NCI-H345 treated with DMSO at 0.1 percent for 48 hours (cell line): ENCODE measurements around the gene CACNA2D4.
A peak's percentile ranks its signal among the peaks of the same experiment; 100 is the strongest.

Experiments used
- DNase-seq: peaks from one replicate; lab custom pipeline; 2025; ENCODE audit not compliant: unreplicated experiment; lab: John Stamatoyannopoulos, UW

CACNA2D4 gene

DNA sequence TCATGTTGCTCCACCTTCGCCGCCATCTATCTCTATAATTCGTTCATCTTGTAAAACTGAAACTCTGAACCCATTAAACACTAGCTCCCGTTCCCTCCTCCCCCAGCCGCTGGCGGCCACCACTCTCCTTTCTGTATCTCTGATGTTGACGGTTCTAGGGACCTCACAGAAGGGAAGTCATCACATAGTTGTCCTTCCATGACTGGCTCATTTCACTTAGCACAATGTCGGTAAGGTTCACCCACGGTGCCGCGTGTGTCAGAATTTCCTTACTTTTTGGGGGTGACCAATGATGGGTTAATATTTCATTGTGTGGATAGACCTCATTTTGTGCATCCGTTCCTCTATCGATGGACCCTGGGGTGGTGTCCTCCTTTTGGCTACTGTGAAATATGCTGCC, 2.0 kb upstream of the CACNA2D4 start:
- no peak for DNase-seq

DNA sequence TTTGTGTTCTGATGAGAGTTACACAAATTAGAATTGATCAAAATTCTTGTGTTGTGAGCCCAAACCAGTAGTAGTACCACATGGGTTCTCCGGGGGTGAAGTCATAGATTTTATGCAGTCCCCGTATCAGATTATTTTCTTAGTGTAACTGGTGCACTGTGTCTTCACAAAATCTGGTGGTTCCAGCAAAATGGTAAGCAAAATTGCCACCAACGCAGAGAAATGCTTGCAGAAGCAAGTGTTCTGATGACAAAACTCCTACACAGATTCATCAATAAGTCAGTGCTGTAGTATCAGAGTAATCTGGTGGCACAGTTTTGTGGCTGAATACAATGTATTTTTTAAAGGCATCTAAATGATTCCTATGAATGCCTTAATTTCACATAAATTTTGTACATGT, 1.3 kb upstream of the CACNA2D4 start:
- DNase-seq: no peak

DNA sequence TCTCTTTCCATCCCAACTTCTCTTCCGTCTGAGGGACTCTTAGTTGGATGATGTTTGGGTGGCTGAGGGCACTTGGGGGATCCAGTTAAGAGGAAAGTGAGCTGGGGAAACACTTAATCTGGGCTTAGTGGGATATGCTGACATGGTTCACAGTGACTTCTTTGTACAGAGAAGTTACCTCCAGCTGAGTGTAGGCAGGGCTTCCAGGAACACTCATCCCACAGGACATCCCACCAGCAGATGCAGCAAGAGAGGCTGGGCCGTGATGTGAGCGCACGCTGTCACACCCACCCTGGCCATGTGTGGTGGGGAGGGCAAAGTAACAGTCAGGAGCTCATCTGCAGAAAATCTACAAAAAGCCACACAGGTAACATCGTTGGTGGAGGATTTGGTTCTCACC, 832 bp upstream of the CACNA2D4 start:
- DNase-seq: no peak

DNA sequence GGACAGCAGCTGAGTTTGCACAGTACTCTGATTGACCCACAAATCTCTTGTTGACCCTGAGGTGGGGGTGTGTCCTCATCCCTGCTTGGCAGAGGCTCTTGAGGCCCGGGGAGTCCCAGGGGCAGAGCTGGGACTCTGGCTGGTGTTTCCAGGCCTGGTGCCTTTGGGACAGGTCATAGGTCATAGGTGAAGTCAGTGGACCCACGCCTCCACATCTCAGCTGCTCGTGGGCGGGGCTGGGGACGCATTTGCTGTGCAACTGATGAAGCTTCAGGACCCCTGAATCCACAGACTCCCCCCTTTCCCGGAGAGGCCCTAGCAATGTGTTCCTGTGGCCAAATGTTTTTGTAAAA, 408 bp upstream of the CACNA2D4 start:
- DNase-seq: no peak

DNA sequence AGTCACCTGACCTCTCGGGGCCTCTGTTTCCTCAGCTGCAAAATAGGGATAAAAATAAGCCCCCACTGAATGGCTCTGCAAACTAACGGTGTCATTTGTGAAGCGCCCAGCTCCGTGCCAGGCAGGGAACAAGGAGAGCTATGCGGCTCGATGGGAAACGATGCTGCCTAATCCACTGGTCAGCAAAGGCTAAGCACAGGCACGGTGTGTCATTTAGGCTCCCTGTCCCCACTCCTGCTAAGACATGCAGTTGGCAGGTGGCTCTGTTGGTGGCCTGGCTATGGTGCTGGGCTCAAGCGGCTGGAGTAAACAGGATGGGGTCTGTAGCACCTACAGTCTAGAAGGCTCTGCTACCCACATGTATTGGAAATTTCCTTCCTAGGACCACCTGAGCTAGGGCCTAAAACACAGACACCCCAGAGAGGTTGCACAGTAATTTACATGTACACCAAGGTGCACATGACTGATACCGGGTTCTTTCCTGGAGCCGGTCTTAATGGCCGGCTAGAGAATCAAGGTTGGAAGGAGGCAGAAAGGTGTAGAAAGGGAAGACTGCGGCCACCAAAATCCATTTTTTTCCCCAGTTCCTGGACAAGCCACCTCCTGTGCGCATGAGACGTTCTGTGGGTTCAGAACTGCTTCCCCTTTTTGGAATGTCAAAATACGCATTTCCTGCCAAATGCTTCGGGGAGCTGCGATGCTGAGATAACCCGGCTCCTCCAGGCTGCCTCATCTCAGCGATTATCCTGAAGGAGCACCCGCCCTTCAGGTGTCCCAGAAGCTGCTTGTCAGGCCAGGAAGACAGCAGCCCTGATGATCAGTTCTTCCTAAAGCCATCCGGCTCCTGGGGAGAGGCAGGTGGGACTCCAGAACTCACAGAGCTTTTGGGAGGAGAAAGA, 1.0 kb downstream of the CACNA2D4 start:
- no peak for DNase-seq

DNA sequence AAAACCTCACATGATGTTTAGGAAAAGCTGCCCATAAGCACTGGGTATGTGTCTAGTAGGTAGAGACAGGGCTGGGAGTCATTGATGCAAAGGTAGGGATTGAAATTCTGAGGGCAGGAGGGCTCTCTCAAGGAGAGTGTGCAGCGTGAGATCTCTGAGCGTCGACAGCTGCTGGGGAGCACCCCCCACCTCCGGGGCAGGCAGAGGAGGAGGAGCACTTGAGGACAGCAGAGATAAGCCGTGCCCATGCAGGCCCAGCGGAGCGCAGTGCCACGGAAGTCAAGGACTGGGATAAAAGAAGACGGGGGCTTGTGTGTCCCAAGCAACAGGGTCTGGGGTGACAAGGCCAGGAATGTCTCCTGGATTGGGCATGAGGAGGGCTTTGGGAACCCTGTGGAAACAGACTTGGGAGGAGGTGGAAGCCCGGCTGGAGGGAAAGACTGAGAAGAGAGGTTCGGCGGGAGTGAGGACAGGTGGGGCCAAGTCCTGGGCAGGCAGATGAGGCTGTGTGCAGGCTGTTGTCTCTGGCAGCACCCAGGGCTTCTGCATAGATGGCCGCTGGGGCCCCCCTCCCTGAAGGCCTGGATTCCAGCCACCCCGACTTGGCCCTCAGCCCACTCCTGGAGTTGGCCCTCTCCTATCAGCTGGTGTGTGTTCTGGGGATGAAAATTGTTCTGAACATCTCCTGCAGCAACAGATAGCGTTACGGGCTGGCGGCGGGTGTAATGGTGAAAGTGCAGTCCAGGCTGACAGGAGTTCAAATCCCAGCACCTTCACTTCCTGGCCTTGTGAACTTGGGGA, 1.9 kb downstream of the CACNA2D4 start:
- DNase-seq: no peak

DNA sequence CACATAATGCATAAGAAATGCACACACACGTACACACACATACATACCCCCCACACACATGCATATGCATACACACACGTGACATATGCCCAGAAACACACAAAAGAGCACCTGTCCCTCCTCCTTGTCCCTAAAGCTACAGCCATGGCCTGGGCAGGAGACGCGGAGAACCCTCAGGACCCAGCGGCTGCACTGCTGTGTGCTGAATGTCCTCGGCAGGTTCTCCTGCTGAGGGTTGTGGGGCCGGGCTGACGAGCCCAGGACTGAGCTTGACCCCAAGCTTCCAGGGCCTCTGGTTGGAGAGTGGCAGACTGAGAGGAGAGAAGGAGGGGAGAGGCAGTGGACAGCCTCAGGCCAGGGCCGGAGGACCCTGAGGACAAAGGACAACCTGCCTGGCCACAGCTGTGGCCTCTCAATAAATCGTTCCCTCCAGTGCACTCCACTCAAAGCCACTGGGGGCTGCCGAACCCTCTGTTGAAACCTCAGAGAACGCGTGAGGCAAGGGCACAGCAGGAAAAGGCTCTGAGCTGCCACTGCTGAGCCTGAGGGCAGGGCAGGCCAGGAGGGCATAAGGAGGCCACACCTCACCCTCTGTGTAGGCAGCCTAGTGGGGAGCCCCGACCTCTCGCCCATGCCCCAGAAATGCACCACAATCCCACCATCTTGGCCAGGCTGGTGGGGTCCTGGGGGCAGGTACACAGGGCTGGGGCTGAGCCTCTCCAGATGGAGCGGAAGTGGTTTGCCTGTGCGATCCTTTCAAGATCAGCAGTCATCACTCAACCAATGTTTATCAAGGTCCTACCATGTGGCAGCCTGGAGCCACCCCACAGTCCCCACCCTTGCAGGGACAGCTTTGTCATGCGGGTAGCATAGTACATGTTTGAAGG, 3.1 kb downstream of the CACNA2D4 start:
- DNase-seq: no peak

DNA sequence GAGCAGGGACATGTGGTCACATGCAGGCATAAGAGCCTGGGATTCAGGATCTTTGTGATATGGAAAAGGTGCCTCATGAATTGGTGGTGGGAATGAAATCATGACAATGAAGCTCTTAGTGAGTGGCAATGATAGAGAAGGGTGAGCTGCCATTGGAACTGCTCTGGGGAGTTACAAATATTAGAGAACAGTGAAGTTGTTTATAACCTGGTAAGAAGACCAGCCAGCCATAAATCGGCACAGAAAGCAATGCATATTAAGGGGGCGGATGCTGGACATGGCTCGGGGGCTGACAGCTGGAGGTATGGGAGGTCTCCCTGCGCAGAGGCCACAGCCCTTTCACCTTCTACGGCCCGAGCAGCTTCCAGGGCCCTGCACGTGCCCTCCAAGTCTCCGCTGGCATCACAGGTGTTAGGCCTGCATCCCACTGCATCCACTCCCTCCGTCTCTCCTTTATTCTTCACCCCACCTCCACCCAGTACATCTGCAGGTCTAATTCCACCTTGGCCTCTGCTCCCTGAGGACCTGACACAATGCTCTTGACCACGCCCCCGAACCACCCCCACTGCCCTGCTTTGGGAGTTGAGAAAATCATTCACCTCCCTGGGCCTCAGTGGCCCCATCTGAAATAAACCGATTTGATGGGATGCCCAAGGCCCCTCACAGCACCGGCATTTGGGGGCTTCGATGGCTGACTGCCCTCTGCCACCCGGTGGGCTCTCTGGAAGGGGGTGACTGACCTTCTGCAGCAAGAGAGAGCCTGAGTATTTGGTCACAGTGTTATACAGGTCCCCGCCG, 4.1 kb downstream of the CACNA2D4 start:
- DNase-seq: no peak

DNA sequence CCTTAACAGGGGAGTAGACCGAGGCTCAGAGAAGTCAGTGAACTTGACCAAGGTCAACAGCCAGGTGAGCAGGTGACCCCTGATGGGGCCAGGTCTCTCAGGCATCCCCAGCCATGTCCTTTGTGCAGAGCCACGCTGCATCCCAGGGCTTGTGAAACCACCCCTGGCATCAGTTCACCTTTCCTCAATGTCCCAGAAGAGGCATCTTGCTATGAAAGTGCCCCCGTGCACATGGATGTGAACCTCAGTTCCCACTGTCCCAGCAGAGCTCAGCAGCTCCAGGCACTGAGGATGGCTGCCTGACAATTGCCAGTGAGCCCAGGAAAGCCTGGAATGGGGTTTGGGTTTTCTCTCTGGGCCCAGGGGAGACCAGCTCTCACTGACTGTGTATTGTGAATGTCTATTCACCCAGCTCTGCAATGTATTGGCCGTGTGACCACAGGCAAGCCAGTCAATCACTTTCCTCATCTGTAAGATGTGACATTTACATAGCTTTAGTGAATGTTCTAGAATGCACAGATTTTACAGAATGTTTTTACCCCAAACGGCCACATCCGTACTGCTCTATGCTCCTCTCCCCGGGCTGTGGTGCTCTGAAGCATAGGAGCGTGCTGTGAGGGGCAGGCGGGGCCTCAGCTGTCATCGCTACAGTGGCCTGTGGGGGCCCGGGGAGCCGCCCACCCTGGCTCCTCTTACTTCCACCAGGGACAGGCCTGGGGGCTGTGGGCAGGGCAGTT, 4.9 kb downstream of the CACNA2D4 start:
- no peak for DNase-seq

DNA sequence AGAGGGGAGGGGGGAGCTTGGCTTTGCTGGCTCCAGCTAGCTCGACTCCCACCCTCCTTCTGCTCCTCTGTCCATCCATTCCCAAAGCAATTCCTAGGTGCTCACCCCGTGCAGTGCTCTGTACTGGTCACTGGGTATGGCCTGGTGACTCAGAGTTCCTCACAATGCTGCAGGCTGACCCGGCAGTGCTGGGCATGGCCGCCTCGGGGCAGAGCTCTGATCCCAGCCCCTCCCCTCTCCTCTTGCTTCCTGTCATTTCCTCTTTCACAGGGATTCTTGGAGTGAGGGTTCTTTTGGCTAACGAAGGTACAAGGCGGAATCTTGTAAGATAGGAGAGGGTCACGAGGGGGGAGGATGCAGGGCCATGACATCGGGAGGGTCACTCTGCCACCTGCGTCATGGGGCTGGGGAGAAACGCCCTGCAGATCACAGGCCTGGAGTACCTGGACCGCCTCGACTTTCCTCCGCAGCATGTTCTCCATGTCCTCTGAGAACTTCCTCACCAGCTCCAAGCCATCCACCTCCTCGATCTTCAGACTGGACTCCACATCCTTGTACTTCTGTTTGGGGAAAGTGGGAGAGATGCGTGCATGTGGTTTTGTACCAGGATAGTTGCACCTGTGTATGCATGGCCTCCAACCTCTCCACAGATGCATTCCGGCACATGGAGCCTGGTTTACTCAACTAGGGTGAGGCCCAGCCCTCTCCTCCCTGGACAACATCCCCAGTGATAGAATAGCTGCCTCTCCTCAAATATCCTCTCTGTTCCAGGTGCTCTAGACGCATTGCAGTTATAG, 5.7 kb downstream of the CACNA2D4 start:
- no peak for DNase-seq

DNA sequence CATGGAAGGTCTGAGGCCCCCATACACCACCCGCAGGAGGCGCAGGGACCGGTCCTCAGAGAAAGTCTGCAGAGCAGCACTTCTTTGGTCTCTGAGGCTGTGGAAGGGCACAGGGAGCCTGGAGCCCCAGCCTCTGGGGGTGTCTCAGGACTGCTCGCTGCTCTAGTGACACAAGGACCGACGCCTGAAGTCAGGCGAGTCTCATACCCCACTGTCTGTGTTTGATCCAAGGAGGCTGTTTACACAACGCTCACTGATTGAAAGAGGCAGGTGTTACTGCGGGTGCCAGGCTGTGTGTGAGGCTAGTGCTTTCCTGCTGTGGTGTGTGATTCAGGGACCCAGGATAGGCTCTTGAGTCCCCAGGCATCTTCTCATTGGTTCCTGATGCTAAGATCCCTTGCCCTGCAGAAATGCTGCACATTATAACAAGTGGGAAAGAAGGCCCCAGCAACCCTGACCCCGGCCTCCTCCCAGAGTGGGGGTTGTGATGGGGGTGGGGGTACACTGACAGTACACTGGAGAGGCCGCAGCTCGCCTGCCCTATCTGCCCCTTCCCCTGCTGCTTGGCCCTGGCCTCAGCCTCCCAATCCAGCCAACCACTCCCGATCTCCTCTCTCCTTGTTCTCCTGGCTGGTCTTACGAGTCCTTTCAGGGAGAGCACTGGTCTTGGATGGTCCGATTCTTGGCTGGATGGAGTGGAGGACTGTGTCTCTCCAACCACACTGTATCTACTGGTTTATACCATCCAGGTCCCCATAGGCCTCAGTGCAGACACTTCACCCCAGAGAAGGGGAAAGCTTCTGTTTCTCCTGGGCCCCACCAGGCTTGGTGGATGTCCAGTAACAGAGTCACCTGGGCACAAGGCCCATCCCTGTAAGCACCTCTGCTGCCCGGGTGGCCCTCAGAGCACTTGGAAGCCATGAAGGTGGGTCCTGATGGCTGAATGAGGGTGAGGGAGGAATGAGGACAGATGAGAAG, 6.6 kb downstream of the CACNA2D4 start:
- DNase-seq: peak; percentile 68

DNA sequence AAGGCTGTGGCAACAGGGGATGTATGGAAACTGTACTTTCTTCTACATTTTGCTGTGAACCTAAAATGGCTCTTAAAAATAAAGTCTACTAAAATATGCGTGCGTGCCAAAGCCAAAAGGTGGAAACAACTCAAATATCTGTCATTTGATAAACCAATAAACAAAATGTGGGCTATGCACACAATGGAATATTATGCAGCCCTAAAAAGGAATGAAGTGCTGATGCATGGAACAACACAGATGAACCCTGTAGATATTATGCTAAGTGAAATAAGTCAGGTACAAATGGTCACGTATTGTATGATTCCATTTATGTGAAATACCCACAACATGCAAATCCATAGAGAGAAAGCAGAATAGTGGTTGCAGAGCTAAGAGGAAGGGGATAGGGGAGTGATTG, 8.0 kb downstream of the CACNA2D4 start:
- DNase-seq: no peak

DNA sequence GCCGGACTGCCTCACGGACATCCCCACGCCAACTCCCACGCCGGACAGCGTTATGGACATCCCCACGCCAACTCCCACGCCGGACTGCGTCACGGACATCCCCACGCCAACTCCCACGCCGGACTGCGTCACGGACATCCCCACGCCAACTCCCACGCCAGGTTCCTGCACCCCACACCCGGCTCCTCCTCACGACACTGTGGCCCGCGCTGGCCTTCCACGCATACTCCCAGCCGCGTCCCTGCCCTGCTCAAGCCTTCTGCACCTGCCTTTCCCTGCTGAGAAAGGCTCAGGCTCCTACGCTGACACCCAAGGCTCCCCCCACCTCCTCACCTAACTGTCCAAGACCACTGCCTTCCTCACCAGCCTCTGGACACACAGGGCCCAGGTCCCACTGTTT, 9.7 kb downstream of the CACNA2D4 start:
- no peak for DNase-seq

DNA sequence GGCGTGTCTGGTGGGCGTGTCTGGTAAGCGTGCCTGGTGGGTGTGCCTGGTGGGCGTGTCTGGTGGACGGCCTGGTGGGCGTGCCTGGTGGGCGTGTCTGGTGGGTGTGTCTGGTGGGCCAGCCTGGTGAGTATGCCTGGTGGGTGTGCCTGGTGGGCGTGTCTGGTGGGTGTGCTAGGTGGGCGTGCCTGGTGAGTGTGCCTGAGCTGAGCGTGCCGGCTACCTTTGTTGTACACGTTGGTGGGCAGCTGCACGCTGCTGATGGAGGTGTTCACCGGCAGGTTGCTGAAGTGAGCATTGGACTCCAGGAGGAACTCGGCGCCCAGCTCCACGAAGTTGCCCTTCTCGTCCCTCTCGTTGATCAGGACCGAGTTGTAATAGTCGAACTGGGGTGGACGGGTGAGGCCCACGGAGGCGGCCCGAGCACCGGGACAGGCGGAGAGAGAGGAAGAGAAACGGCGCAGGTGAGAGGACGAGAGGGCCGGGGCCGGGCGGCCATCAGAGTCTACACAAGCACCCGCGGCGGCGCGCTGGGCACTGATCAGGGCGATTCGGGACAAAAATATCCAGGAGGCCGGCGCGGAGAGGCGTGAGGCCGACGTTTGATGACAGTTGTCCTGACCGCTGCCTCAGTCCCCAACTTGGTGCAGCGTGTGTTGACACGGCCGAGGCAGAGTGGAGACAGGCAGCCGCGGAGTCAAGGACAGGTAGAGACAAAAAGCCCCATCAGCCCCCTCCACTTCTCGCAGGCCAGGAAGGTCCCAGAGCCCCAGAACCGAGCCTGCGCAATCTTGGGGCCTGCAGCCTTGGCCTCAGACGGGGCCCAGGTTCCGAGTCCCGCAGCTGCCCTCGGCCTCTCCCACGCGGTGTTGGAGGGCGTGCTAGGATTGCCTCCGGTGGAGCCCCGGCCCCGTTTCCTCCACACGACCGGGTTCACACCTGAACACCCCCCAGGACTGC, 10.5 kb downstream of the CACNA2D4 start:
- DNase-seq: no peak

DNA sequence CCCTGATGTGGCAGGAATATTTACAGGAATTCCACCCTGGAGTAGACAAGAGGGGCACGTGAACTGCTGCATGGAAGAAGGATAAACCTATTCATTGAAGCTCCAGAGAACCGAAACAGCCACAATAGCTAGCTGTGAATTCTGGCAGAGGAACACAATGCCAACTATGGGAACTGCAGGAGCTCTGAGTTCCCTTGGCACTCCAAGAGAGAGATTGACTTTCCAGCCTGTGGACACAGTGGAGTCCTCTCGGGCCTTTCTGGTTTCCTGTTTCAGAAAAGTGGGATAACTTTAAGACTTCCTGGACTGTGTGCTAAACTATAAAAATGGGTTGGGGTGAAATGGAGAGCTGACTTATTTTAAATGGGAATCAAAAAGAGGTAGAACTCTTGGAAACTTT, 11.9 kb downstream of the CACNA2D4 start:
- DNase-seq: no peak

DNA sequence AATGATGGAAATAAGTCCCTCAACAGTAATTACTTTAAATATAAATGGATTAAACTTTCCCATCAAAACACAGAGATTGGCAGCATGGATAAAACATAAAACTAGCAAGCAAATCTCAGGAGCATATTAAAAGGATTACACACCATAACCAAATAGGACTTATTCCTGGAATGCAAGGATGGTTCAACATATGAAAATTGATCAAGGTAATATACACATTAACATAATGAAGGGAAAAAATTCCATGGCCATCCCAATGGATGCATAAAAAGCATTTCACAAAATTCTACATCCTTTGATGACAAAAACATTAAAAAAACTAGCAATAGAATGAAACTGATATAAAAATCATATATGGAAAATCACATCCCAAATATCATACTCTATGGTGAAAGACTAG, 13.6 kb downstream of the CACNA2D4 start:
- DNase-seq: no peak

DNA sequence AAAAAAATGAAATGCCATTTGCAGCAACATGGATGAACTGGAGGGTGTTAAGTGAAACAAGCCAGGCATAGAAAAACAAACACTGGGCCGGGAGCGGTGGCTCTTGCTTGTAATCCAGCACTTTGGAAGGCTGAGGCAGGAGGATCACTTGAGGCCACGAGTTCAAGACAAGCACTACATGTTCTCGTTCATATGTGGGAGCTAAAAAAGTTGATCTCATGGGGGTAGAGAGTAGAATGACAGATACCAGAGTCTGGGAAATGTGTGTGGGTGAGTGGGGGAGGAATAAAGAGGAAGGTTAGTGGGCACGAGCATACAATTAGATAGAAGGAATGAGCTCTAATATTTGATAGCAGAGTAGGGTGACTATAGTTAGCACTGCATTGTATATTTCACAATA, 21.5 kb downstream of the CACNA2D4 start:
- DNase-seq: no peak
